ENCODE data around the gene RPS8.
"Not testable (repeated sequence)": the region's sequence is repeated elsewhere in the genome, so short reads cannot be mapped to it uniquely, and the experiment has no call there.

RPS8 gene

GRCh38 chr1:44803312-44804095 is 28.2 kb downstream of the RPS8 start:
- DNase-seq, result no peak

- no peak for DNase-seq
Observed at GRCh38 chr1:44805311-44806024, 30.1 kb downstream of the RPS8 start.

- DNase-seq, result no peak
Observed at GRCh38 chr1:44806025-44806703, 30.8 kb downstream of the RPS8 start.

- no peak for DNase-seq
Observed at GRCh38 chr1:44806704-44807363, 31.5 kb downstream of the RPS8 start, which contains the start of gene DYNLT4. TSS of gene DYNLT4 (minus strand) at chr1:44807351. CDS start at chr1:44806668, 683 bp downstream.

- peak; percentile 97 for DNase-seq
Observed at GRCh38 chr1:44807364-44808062, 32.2 kb downstream of the RPS8 start.

GRCh38 chr1:44808063-44808937 is 33.0 kb downstream of the RPS8 start, which contains the start of gene BTBD19:
TSS of gene BTBD19 (plus strand) at chr1:44808523. CDS start at chr1:44808821, 298 bp downstream.
- peak; percentile 30 for DNase-seq

- DNase-seq, result peak; percentile 92
Observed at GRCh38 chr1:44808938-44809917, 33.9 kb downstream of the RPS8 start.

- DNase-seq, result peak; percentile 55
Observed at GRCh38 chr1:44810101-44810761, 34.9 kb downstream of the RPS8 start.

- DNase-seq, result not testable (repeated sequence)
Observed at GRCh38 chr1:44810762-44811105, 35.4 kb downstream of the RPS8 start.

- DNase-seq, result no peak
Observed at GRCh38 chr1:44811234-44811633, 35.9 kb downstream of the RPS8 start.

- DNase-seq, result no peak
Observed at GRCh38 chr1:44812822-44813543, 37.6 kb downstream of the RPS8 start.

- not testable (repeated sequence) for DNase-seq
Observed at GRCh38 chr1:44815926-44816325, 40.6 kb downstream of the RPS8 start.

GRCh38 chr1:44817307-44817706 is 42.0 kb downstream of the RPS8 start:
- DNase-seq, result no peak

- DNase-seq, result no peak
Observed at GRCh38 chr1:44817771-44818495, 42.6 kb downstream of the RPS8 start.

GRCh38 chr1:44819196-44819607 is 43.9 kb downstream of the RPS8 start:
- DNase-seq, result no peak

- peak; percentile 91 for DNase-seq
Observed at GRCh38 chr1:44819608-44820327, 44.4 kb downstream of the RPS8 start.
